ENCODE data around the gene WDR93.

The WDR93 gene

DNA sequence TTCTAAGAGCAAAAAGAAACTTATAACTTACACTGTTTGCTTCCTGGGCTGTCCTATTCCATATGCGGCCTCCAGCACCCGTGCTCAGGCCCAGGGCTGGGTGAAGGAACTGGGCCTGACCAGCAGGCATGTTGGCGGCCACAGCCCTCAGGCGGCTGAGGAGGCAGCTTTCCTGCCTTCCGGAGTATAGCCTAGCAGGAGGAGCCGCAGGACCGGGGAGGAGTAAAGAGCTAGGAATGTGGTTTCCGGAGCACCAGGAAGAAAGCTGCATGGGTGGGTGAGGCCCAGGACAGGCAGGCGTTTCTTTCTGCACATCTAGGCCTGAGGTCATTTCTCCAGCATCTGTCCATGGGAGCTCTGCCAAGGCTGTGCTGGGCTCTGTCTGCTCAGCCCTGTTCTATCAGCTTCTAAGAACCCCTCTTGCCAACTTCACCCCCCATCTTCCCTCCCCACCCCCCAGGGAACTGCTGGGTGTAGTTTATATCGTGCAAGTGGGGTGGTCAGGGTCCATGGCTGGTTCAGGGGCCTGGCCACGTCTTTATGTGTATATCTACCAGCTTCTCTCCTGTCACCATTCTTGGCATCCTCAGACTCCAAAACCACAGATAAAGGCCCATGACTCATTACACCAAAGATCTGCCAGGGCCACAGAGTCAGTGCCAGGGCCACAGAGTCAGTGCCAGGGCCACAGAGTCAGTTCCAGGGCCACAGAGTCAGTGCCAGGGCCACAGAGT, 27.6 kb upstream of the WDR93 start:
- ChIA-PET POLR2A (interaction anchor here (0.7 kb wide), 1 partner anchor 287 kb away, joined by 3 read pairs; no protein-coding TSS in a partner anchor), CTCF (interaction anchor here (0.8 to 7.3 kb wide), 3 partner anchors 10 to 88 kb away, joined by 3 to 46 read pairs (median 19); partner anchors contain the start of gene MESP1)
- H3K27ac ChIP-seq (ENCODE audit: insufficient read depth in 1 of 2, low read depth in 1 of 2, low read length in 2 of 2, poor library complexity in 1 of 2, severe bottlenecking in 2 of 2): peak overlapping the region in 1 of 2 experiments; percentile 27
- H3K36me3 ChIP-seq (ENCODE audit: control insufficient read depth in 4 of 4, insufficient read depth in 4 of 4, low read length in 3 of 4): no peaks in the 10 kb centered on the region
- H3K4me3 ChIP-seq (ENCODE audit: control insufficient read depth in 1 of 7, extremely low read depth in 1 of 7, insufficient read depth in 4 of 7, low read depth in 2 of 7, low read length in 6 of 7): peak overlapping the region in 2 of 7 experiments; percentile 16 to 28
- no peaks in the 10 kb centered on the region for H3K9me3 ChIP-seq (ENCODE audit: control extremely low read depth in 1 of 5, control insufficient read depth in 4 of 5, insufficient read depth in 2 of 5, low read depth in 1 of 5, low read length in 4 of 5)
- DNase-seq: peak in 2 of 3 donors; percentile 55 to 70
- H3K4me1 ChIP-seq (ENCODE audit: control extremely low read depth in 1 of 4, control insufficient read depth in 4 of 4, insufficient read depth in 4 of 4, low read length in 3 of 4): peaks cover 0 to 23% (median 20%) of the 10 kb centered on the region in 4 experiments
- peaks cover 0 to 9% (median 0%) of the 10 kb centered on the region in 5 experiments for H3K27me3 ChIP-seq (replicated peaks in 2 of 5; ENCODE audit: control insufficient read depth in 4 of 5, insufficient read depth in 5 of 5, low read length in 4 of 5)
- 44% methylated on average over 10 of the region's 11 CpGs for WGBS (ENCODE audit: insufficient coverage)

DNA sequence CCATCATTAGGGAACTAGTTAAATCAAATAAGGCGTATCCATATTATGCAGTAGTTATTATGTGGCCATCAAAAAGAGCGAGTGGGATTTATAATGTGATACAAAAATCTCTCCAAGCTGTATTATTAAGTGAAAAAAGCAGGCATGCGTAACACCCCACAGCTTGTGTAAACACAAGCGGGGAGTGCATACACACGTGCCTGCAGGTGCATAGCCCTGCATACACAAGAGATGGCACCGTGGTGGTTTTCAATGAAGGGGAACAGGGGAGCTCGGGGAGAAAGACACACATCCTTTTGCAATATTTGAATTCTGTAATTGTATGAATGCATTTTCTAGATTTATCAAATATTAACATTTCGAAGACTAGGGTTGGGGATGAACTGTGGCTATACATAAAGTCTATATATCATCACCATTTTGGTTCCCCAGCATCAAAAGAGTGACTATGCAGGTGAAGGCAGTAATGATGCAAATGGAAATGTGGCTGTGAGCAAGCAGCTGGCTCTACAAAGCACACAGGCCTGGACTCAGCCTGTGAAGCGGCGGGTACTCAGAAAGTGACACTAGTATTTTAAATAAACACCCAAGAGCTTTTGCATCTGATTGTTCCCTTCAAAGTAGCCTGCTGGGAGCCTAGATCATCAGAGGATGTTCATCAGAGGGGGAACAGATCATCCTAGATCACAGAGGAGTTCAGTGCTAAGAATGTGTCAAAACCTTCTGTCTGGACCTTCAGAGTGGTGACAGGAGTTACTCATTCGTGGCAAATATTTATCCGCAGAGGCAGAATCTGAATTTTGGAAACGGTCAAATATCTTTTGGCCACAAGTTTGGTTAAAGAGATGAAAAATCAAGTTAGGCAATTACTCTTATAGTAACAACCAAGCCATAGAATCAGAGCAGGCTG, 25.9 kb upstream of the WDR93 start:
- H3K36me3 ChIP-seq (ENCODE audit: control insufficient read depth in 4 of 4, insufficient read depth in 4 of 4, low read length in 3 of 4): no peaks in the 10 kb centered on the region
- peaks cover 0 to 23% (median 20%) of the 10 kb centered on the region in 4 experiments for H3K4me1 ChIP-seq (ENCODE audit: control extremely low read depth in 1 of 4, control insufficient read depth in 4 of 4, insufficient read depth in 4 of 4, low read length in 3 of 4)
- peaks cover 0 to 9% (median 0%) of the 10 kb centered on the region in 5 experiments for H3K27me3 ChIP-seq (replicated peaks in 2 of 5; ENCODE audit: control insufficient read depth in 4 of 5, insufficient read depth in 5 of 5, low read length in 4 of 5)
- no peak overlapping the region for H3K27ac ChIP-seq (ENCODE audit: insufficient read depth in 1 of 2, low read depth in 1 of 2, low read length in 2 of 2, poor library complexity in 1 of 2, severe bottlenecking in 2 of 2)
- H3K9me3 ChIP-seq (ENCODE audit: control extremely low read depth in 1 of 5, control insufficient read depth in 4 of 5, insufficient read depth in 2 of 5, low read depth in 1 of 5, low read length in 4 of 5): no peaks in the 10 kb centered on the region
- DNase-seq: no peak
- 100% methylated on average over 7 of the region's 13 CpGs for WGBS (ENCODE audit: insufficient coverage)
- H3K4me3 ChIP-seq (ENCODE audit: control insufficient read depth in 1 of 7, extremely low read depth in 1 of 7, insufficient read depth in 4 of 7, low read depth in 2 of 7, low read length in 6 of 7): peak overlapping the region in 4 of 7 experiments; percentile 10 to 74 (median 70)
- ChIA-PET CTCF (interaction anchor here (1.5 to 3.7 kb wide), 4 partner anchors 9 to 19 kb away, joined by 3 to 19 read pairs (median 8); partner anchors contain the start of gene KIF7), POLR2A (interaction anchor here (0.6 to 1.2 kb wide), 2 partner anchors 10 to 39 kb away, joined by 3 read pairs; no protein-coding TSS in a partner anchor)

DNA sequence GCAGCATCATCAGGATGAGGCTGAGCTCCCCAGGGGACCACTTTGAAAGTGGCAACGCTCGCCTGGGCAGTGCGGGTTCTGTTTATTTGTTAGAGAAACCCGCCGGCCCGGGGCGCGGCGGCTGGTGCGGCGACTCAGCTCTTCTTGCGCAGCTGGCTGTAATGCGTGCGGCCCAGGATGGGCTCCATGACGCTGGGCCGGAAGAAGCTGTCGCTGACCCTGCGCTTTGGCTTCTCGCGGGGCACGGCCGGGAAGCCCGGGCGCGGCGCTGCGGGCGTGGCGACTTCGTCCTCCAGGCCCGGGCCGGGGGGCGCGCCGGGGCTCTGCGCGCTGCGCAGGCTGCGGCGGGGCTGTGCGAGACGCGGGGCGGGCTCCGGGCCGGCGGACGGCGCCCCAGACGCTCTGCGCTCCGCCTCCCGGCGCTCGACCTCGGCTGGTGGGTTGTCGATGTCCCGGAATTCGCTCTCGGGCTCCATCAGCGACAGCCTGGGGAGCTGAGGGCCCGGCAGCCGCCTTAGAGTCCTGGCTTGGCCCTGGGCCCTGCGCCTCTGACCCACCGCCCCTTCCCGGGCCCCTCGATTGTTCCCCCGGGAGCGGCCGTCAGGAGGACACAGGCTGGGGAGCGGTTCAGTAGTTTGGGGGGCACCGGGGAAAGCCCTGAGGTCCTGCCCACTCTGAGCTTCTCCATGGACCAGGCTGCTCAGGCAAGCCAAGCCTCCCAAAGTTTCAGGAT, 25.0 kb upstream of the WDR93 start:
- no peaks in the 10 kb centered on the region for H3K9me3 ChIP-seq (ENCODE audit: control extremely low read depth in 1 of 5, control insufficient read depth in 4 of 5, insufficient read depth in 2 of 5, low read depth in 1 of 5, low read length in 4 of 5)
- no peaks in the 10 kb centered on the region for H3K36me3 ChIP-seq (ENCODE audit: control insufficient read depth in 4 of 4, insufficient read depth in 4 of 4, low read length in 3 of 4)
- CTCF ChIA-PET: interaction anchor here (0.6 to 1.9 kb wide), 3 partner anchors 8 to 520 kb away, joined by 3 to 13 read pairs (median 3); no protein-coding TSS in a partner anchor
- H3K27ac ChIP-seq (ENCODE audit: insufficient read depth in 1 of 2, low read depth in 1 of 2, low read length in 2 of 2, poor library complexity in 1 of 2, severe bottlenecking in 2 of 2): no peak overlapping the region
- POLR2A ChIA-PET: interaction anchor here (0.6 to 1.2 kb wide), 2 partner anchors 11 to 38 kb away, joined by 3 read pairs; no protein-coding TSS in a partner anchor
- peak overlapping the region; percentile 28 to 74 (median 57) for H3K4me3 ChIP-seq (ENCODE audit: control insufficient read depth in 1 of 7, extremely low read depth in 1 of 7, insufficient read depth in 4 of 7, low read depth in 2 of 7, low read length in 6 of 7)
- H3K27me3 ChIP-seq (replicated peaks in 2 of 5; ENCODE audit: control insufficient read depth in 4 of 5, insufficient read depth in 5 of 5, low read length in 4 of 5): peaks cover 0 to 7% (median 0%) of the 10 kb centered on the region in 5 experiments
- peak; percentile 33 to 60 (median 43) for DNase-seq
- WGBS (ENCODE audit: insufficient coverage): 3% methylated on average over 46 of the region's 72 CpGs
- peaks cover 0 to 23% (median 20%) of the 10 kb centered on the region in 4 experiments for H3K4me1 ChIP-seq (ENCODE audit: control extremely low read depth in 1 of 4, control insufficient read depth in 4 of 4, insufficient read depth in 4 of 4, low read length in 3 of 4)

DNA sequence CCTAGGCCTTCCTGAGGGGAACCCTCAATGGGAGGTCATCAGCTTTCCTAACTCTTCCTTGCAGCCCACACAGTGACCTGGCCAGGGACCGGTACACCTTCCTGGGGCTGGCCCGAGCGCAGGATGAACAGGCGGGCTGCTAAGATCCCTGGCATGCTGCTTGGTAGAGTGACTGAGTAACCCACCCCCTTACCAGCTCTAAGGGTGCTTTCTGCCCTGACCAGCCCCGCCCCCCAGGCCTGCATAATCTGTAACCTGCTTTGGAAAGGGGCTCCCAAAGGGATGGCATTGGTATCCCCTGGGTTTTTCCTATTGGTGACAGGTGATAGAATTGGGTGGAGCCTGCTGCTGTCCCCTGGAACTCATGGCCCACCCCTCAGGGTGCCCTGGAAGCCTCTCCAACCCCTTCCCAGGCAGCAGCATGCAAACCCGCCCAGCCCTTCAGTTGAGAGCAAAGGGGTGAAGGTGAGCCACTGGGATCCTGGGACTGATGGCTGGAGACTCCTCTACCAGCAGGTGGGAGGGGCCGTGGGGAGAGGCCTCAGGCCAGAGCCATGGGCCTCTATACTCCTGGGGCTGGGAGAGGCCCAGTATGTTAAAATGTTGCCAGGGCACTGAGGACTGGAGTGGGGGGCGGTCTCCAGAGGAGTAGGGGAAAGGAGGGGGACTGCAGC, 24.3 kb upstream of the WDR93 start:
- H3K4me3 ChIP-seq (ENCODE audit: control insufficient read depth in 1 of 7, extremely low read depth in 1 of 7, insufficient read depth in 4 of 7, low read depth in 2 of 7, low read length in 6 of 7): peak overlapping the region in 5 of 7 experiments; percentile 42 to 74 (median 67)
- 90% methylated on average over 6 of the region's 8 CpGs for WGBS (ENCODE audit: insufficient coverage)
- H3K9me3 ChIP-seq (ENCODE audit: control extremely low read depth in 1 of 5, control insufficient read depth in 4 of 5, insufficient read depth in 2 of 5, low read depth in 1 of 5, low read length in 4 of 5): no peaks in the 10 kb centered on the region
- H3K4me1 ChIP-seq (ENCODE audit: control extremely low read depth in 1 of 4, control insufficient read depth in 4 of 4, insufficient read depth in 4 of 4, low read length in 3 of 4): peaks cover 0 to 23% (median 20%) of the 10 kb centered on the region in 4 experiments
- no peak for DNase-seq
- H3K27me3 ChIP-seq (replicated peaks in 2 of 5; ENCODE audit: control insufficient read depth in 4 of 5, insufficient read depth in 5 of 5, low read length in 4 of 5): peaks cover 0 to 7% (median 0%) of the 10 kb centered on the region in 5 experiments
- ChIA-PET POLR2A (interaction anchor here (1.2 kb wide), 1 partner anchor 12 kb away, joined by 3 read pairs; no protein-coding TSS in a partner anchor), CTCF (interaction anchor here (0.6 to 1.5 kb wide), 2 partner anchors 20 to 521 kb away, joined by 3 read pairs; no protein-coding TSS in a partner anchor)
- no peak overlapping the region for H3K27ac ChIP-seq (ENCODE audit: insufficient read depth in 1 of 2, low read depth in 1 of 2, low read length in 2 of 2, poor library complexity in 1 of 2, severe bottlenecking in 2 of 2)
- H3K36me3 ChIP-seq (ENCODE audit: control insufficient read depth in 4 of 4, insufficient read depth in 4 of 4, low read length in 3 of 4): no peaks in the 10 kb centered on the region

DNA sequence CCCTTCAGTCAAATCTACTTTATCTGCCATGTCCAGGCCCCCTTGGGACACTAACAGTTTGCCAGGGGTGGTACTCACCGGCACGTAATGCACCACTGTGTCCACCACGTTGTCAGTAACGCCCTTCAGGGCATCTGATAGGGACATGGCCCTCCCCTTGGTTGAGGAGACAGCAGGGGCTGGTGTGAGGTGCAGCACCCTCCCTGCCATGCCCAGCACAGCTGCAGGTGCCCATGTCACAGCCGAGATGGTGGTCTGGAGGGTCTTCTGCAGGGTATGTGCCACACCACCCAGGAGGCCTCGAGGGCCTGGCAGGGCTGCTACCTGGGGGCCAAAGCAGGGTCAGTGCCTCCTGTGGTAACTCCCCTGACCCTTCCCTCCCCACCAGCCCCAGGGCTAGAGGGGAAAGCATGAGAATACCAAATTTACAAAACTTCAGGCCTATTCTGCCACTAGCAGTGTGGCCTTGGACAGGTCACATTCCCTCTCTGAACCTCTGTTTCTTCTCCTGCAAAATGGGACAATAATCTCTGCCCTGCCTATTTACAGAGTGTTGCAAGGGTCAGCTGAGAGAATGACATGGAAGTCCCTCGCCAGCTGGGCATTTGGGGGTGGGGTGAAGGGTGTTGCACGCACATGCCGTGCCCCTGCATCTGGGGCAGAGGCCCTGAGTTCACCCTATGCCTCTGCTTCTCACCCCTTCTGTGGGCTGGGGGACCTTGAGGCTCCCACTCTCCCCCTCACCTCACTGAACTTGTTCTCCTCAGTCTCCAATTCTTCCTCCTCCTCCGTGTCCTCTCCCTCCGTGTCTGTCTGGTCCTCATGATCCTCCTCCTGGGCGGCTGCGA, 23.5 kb upstream of the WDR93 start:
- 97% methylated on average over 10 of the region's 13 CpGs for WGBS (ENCODE audit: insufficient coverage)
- Histone ChIP-seq H3K4me3 (ENCODE audit: control insufficient read depth in 1 of 7, extremely low read depth in 1 of 7, insufficient read depth in 4 of 7, low read depth in 2 of 7, low read length in 6 of 7) (no peak overlapping the region), H3K4me1 (ENCODE audit: control extremely low read depth in 1 of 4, control insufficient read depth in 4 of 4, insufficient read depth in 4 of 4, low read length in 3 of 4) (peaks cover 0 to 23% (median 20%) of the 10 kb centered on the region in 4 experiments), H3K27ac (ENCODE audit: insufficient read depth in 1 of 2, low read depth in 1 of 2, low read length in 2 of 2, poor library complexity in 1 of 2, severe bottlenecking in 2 of 2) (no peak overlapping the region), H3K36me3 (ENCODE audit: control insufficient read depth in 4 of 4, insufficient read depth in 4 of 4, low read length in 3 of 4) (no peaks in the 10 kb centered on the region), H3K27me3 (replicated peaks in 2 of 5; ENCODE audit: control insufficient read depth in 4 of 5, insufficient read depth in 5 of 5, low read length in 4 of 5) (peaks cover 0 to 7% (median 0%) of the 10 kb centered on the region in 5 experiments), H3K9me3 (ENCODE audit: control extremely low read depth in 1 of 5, control insufficient read depth in 4 of 5, insufficient read depth in 2 of 5, low read depth in 1 of 5, low read length in 4 of 5) (no peaks in the 10 kb centered on the region)
- ChIA-PET POLR2A (no interaction called here), CTCF (interaction anchor here (1.6 kb wide), 1 partner anchor 21 kb away, joined by 3 read pairs; no protein-coding TSS in a partner anchor)
- no peak for DNase-seq
